H7 (cell line): ENCODE measurements around the gene AIFM1. TPM values are rescaled to one million over a fixed set of nuclear protein-coding genes. Genes with fewer than 3 reads are reported as not detected.

Source experiments
- DNase-seq: peaks from one replicate; pipeline ENCODE4 v3.0.0; 2012
- H3K27me3 ChIP-seq: 2 replicates; pipeline ENCODE4 v1.6.0; 2011; ENCODE audit warnings: mild to moderate bottlenecking, low read length; ENCODE audit not compliant: control insufficient read depth, insufficient read depth
- H3K36me3 ChIP-seq: replicated peaks from 2 replicates; pipeline ENCODE4 v1.5.1; 2011; ENCODE audit warnings: low read length; ENCODE audit not compliant: control insufficient read depth, insufficient read depth
- H3K4me3 ChIP-seq: 2 replicates; pipeline ENCODE4 v1.5.1; 2011; ENCODE audit warnings: low read depth, mild to moderate bottlenecking, control low read depth, low read length, moderate library complexity; ENCODE audit not compliant: insufficient read depth
- total RNA-seq: library from RNA; depleted of rRNA; stranded (reverse); fragments of >200 nt; shearing (Covaris generic); gene quantifications from 2 replicates; pipeline ENCODE4 v1.2.3, GENCODE V29; 2014; rRNA removed

The AIFM1 gene
- total RNA-seq, 1 experiment from 2014 or later, result 59.4 TPM

- no peaks in the 10 kb centered on the region for H3K36me3 ChIP-seq
- no peak overlapping the region for H3K4me3 ChIP-seq
- H3K27me3 ChIP-seq, result no peaks in the 10 kb centered on the region; the same call in 1 of the 2 replicates
- peak; percentile 90 for DNase-seq
Observed at GRCh38 chrX:130083107-130083490, 82.5 kb downstream of the AIFM1 start.

DNA sequence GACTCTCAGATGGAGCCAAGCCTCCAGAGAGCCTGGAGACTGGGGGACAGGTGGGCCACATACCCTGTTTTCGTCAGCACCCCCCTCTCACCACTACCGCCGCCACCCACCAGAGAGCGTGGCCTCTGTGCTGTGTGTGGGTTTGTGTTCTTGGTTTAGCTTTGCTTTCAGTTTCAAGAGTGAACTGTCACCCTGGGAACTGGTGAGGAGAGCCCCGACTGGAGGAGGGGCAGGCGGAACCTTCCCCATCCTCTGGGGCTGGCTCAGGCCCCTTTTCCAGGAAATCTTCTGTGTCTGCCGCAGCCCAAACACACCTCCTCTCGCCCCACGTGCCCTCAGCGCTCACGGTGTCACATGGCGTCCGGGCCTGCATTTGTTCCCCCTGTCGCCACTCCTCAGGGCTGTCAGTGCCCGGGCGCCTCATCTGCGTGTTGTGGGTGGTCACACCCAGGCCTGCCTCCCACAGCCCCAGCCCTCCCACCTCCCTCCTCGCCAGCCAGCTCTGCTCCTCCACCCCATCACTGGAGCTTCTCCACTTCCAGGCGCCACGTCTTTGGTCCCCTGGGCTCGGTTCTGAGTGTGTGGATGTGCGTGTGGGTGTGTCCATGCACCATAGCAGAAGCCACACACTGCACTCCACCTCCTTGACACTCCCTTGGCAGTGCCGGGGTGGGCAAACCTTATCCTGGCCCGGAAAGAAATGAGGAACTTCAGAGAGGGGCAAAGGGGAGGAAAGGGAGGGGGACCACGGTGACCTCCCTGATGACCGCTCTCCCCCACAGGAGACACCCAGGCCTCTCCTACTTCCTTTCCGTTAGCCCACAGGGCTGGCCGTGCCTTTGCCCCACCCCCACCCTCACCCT, 83.2 kb downstream of the AIFM1 start:
- H3K36me3 ChIP-seq, result no peaks in the 10 kb centered on the region
- peak; percentile 56 for DNase-seq
- H3K4me3 ChIP-seq, result no peak overlapping the region
- no peaks in the 10 kb centered on the region; the same call in 1 of the 2 replicates for H3K27me3 ChIP-seq

GRCh38 chrX:130081421-130082045, 84.1 kb downstream of the AIFM1 start:
- Histone ChIP-seq H3K36me3 (no peaks in the 10 kb centered on the region), H3K4me3 (no peak overlapping the region), H3K27me3 (no peaks in the 10 kb centered on the region; the same call in 1 of the 2 replicates)
- peak; percentile 45 for DNase-seq

- DNase-seq, result no peak
- no peak overlapping the region for H3K4me3 ChIP-seq
- no peaks in the 10 kb centered on the region; the same call in 1 of the 2 replicates for H3K27me3 ChIP-seq
- H3K36me3 ChIP-seq, result no peaks in the 10 kb centered on the region
Observed at GRCh38 chrX:130080791-130081367, 84.8 kb downstream of the AIFM1 start.

- no peaks in the 10 kb centered on the region for H3K36me3 ChIP-seq
- no peak overlapping the region for H3K4me3 ChIP-seq
- peak; percentile 88 for DNase-seq
- no peaks in the 10 kb centered on the region; the same call in 1 of the 2 replicates for H3K27me3 ChIP-seq
Observed at GRCh38 chrX:130079824-130080406, 85.7 kb downstream of the AIFM1 start.

Other genes with a start within 250 kb of the AIFM1 start
- gene BCORL1, start 183.2 kb downstream of the AIFM1 start, total RNA-seq, result 2.4 and 2.5 TPM in 2 replicates
- gene ELF4, start 55.3 kb downstream of the AIFM1 start, total RNA-seq, result 3.7 and 4.3 TPM in 2 replicates
- gene RAB33A, start 6.1 kb upstream of the AIFM1 start, total RNA-seq, result 0.81 TPM in 1 of 2 replicates, not detected in the other
- gene ZNF280C, start 103.1 kb upstream of the AIFM1 start, total RNA-seq, result 52.7 and 65.0 TPM in 2 replicates
- gene SLC25A14, start 174.1 kb upstream of the AIFM1 start, total RNA-seq, result 24.9 and 27.8 TPM in 2 replicates
- gene GPR119, start 219.8 kb upstream of the AIFM1 start, total RNA-seq, result not detected in 2 replicates
- gene RBMX2, start 236.1 kb upstream of the AIFM1 start, total RNA-seq, result 42.8 and 62.9 TPM in 2 replicates